CD4-positive, alpha-beta memory T cell (primary cell): ENCODE data around the gene AMOTL2. TPM values are rescaled to one million over a fixed set of nuclear protein-coding genes. Genes with fewer than 3 reads are reported as not detected.

Source experiments
- CTCF ChIA-PET: fragments of 350-600 bp; sonication (Branson Sonifier 250); formaldehyde crosslinking; loops from one replicate; lab custom pipeline; 2021; ENCODE audit warnings: inconsistent platforms; ENCODE audit not compliant: partially characterized antibody; lab: Charles Lee
- POLR2A ChIA-PET: fragments of 350-600 bp; sonication (Branson Sonifier 250); formaldehyde crosslinking; loops from one replicate; lab custom pipeline; 2021; ENCODE audit not compliant: partially characterized antibody; lab: Charles Lee
- DNase-seq, 5 donors: peaks; one replicate each; pipeline versions ENCODE4 v3.0.0 to v3.0.0-alpha.2; 2020 to 2022; ENCODE audit warnings: mixed read lengths in 1 of 5
- H3K27ac ChIP-seq: one replicate; pipeline ENCODE4 v1.7.0; 2013; ENCODE audit warnings: low read depth, low read length
- H3K27me3 ChIP-seq: 2 replicates; pipeline ENCODE4 v1.7.0; 2013; ENCODE audit warnings: mild to moderate bottlenecking, low read length, moderate library complexity; ENCODE audit not compliant: insufficient read depth
- H3K36me3 ChIP-seq: 2 replicates; pipeline ENCODE4 v1.7.0; 2013; ENCODE audit warnings: mild to moderate bottlenecking, low read length, moderate library complexity; ENCODE audit not compliant: insufficient read depth
- H3K4me1 ChIP-seq: 2 replicates; pipeline ENCODE4 v1.7.0; 2013; ENCODE audit warnings: mild to moderate bottlenecking, low read length, moderate library complexity; ENCODE audit not compliant: insufficient read depth
- H3K4me3 ChIP-seq, 2 donors: one replicate each; pipeline ENCODE4 v1.7.0; 2013; ENCODE audit warnings: low read length in 2 of 2, mild to moderate bottlenecking in 1 of 2
- H3K9me3 ChIP-seq, 2 donors: one replicate each; pipeline ENCODE4 v1.7.0; 2013; ENCODE audit warnings: low read length in 2 of 2, control low read depth in 1 of 2; ENCODE audit not compliant: control insufficient read depth in 1 of 2
- H3K27ac Mint-ChIP-seq, 7 donors: one replicate each; pipeline ENCODE4 v1.8.0; 2020 to 2021; ENCODE audit warnings: mixed read lengths in 7 of 7, mild to moderate bottlenecking in 6 of 7, inconsistent platforms in 3 of 7, moderate library complexity in 3 of 7
- H3K27me3 Mint-ChIP-seq, 2 donors: one replicate each; pipeline ENCODE4 v1.8.0; 2020 to 2021; ENCODE audit warnings: mixed read lengths in 2 of 2
- H3K36me3 Mint-ChIP-seq, 2 donors: one replicate each; pipeline ENCODE4 v1.8.0; 2020 to 2021; ENCODE audit warnings: mixed read lengths in 2 of 2, inconsistent platforms in 1 of 2, mild to moderate bottlenecking in 1 of 2
- H3K4me1 Mint-ChIP-seq, 4 donors: one replicate each; pipeline ENCODE4 v1.8.0; 2020 to 2021; ENCODE audit warnings: mixed read lengths in 4 of 4, mild to moderate bottlenecking in 1 of 4
- H3K4me3 Mint-ChIP-seq, 8 donors: one replicate each; pipeline ENCODE4 v1.8.0; 2020 to 2021; ENCODE audit warnings: mixed read lengths in 8 of 8, mild to moderate bottlenecking in 7 of 8, moderate library complexity in 6 of 8, inconsistent platforms in 3 of 8
- H3K9me3 Mint-ChIP-seq, 8 donors: one replicate each; pipeline ENCODE4 v1.8.0; 2020 to 2021; ENCODE audit warnings: mixed read lengths in 8 of 8, mild to moderate bottlenecking in 5 of 8, inconsistent platforms in 3 of 8, moderate library complexity in 1 of 8
- intact Hi-C: fragments of 100-400 bp; cut with micrococcal nuclease; formaldehyde crosslinking; loops from one replicate; pipeline ENCODE4 v1.15.1; 2023
- polyA plus RNA-seq, 2 donors: library from polyadenylated mRNA; unstranded; fragments of 300-500 nt; fragmentation: Illumina TruSeq; gene quantifications; one replicate each; pipeline ENCODE4 v1.2.3, GENCODE V29; 2021
- total RNA-seq, 2 experiments: library from RNA; stranded (reverse); gene quantifications; one replicate each; pipeline ENCODE4 v1.2.3, GENCODE V29; 2021

AMOTL2 gene
- total and polyA plus RNA-seq, 4 experiments from 2014 or later: 0.23 to 0.48 TPM; not detected in 2

DNA sequence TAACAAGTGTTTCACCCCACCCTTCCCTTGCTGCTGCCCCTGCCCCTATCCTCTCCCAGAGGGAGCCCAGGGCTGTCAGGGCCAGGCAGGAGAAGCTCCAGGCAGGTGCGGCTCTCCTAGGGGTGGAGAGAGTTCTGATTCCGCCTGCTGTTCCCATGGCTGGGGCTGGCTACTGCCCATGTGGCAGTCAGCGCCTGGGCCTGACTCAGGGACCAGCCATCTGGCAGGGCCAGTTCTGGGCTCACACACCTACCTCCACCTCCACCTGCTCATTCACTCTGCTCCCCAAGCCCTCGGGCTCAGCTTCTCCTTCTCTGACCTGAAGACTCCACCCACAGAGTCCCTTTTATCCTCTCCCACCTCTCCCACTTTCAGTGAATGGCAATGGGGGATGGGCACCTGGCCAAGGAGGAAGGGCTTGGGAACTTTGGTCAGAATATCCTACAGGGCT, 23.4 kb downstream of the AMOTL2 start:
- Mint-ChIP-seq H3K36me3 (no peaks in the 10 kb centered on the region), H3K27me3 (no peaks in the 10 kb centered on the region), H3K9me3 (peaks cover 0 to 23% (median 13%) of the 10 kb centered on the region in 8 donors), H3K27ac (no peak overlapping the region), H3K4me1 (no peaks in the 10 kb centered on the region), H3K4me3 (no peak overlapping the region)
- H3K27ac ChIP-seq: no peak overlapping the region
- ChIA-PET CTCF (no interaction called here), POLR2A (no interaction called here)
- DNase-seq: no peak
- no peaks in the 10 kb centered on the region for H3K36me3 ChIP-seq
- intact Hi-C loops: no loop called here
- no peak overlapping the region for H3K4me3 ChIP-seq
- H3K9me3 ChIP-seq: peaks cover 0 to 9% of the 10 kb centered on the region in 2 donors
- H3K4me1 ChIP-seq: no peaks in the 10 kb centered on the region
- no peaks in the 10 kb centered on the region for H3K27me3 ChIP-seq

DNA sequence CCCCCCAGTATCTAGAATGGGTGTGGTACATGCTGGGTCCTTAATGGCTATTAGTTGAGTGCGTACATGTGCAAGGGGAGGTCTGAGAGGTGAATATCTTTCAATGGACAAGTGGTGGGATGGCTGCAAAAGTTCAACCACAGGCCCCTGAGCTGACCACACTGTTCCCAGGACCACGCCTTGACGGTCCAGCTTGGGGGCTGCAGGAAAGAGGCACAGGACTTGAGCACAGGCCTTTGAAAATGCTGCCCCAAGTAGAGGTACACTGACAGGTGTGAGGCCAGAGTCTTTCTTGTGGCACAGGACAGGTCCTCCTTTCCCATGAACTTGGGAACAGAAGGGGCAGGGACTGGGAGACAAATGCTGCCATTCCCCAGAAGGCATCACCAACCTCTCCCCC, 24.0 kb downstream of the AMOTL2 start:
- Mint-ChIP-seq H3K4me3 (no peak overlapping the region), H3K4me1 (no peaks in the 10 kb centered on the region), H3K9me3 (peaks cover 0 to 23% (median 13%) of the 10 kb centered on the region in 8 donors), H3K27me3 (no peaks in the 10 kb centered on the region), H3K27ac (no peak overlapping the region), H3K36me3 (no peaks in the 10 kb centered on the region)
- peaks cover 0 to 9% of the 10 kb centered on the region in 2 donors for H3K9me3 ChIP-seq
- H3K27ac ChIP-seq: no peak overlapping the region
- DNase-seq: no peak
- no peaks in the 10 kb centered on the region for H3K36me3 ChIP-seq
- ChIA-PET POLR2A (no interaction called here), CTCF (no interaction called here)
- H3K27me3 ChIP-seq: no peaks in the 10 kb centered on the region
- H3K4me3 ChIP-seq: no peak overlapping the region
- intact Hi-C loops: no loop called here
- no peaks in the 10 kb centered on the region for H3K4me1 ChIP-seq

DNA sequence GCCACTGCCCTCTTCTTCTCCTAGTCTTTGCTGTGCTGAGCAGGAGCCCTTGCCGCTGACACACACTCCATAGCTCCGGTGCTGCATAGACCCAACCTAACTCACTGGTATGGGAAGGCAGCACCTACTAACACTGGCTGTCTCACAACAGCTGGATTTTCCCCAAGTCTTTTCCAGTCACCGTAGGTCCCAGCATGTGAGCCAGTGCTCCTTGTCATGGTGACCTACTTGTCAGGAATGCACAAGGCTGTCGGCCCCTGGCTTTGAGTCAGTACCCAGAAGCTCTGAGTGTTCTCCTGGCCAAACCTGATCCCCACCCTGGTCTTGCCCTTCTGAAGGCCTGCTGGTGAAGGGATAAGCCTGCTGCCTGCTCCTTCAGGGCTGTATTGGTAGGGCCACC, 25.7 kb downstream of the AMOTL2 start:
- H3K27me3 ChIP-seq: no peaks in the 10 kb centered on the region
- POLR2A ChIA-PET: no interaction called here
- H3K4me3 Mint-ChIP-seq: no peak overlapping the region
- no peak overlapping the region for H3K27ac ChIP-seq
- intact Hi-C loops: no loop called here
- H3K27me3 Mint-ChIP-seq: peaks cover 0 to 2% of the 10 kb centered on the region in 2 donors
- H3K4me1 ChIP-seq: no peaks in the 10 kb centered on the region
- H3K4me1 Mint-ChIP-seq: peaks cover 0 to 2% (median 0%) of the 10 kb centered on the region in 4 donors
- CTCF ChIA-PET: no interaction called here
- H3K4me3 ChIP-seq: no peak overlapping the region
- H3K9me3 Mint-ChIP-seq: peaks cover 0 to 23% (median 13%) of the 10 kb centered on the region in 8 donors
- no peak for DNase-seq
- peaks cover 0 to 9% of the 10 kb centered on the region in 2 donors for H3K9me3 ChIP-seq
- no peak overlapping the region for H3K27ac Mint-ChIP-seq
- no peaks in the 10 kb centered on the region for H3K36me3 ChIP-seq
- H3K36me3 Mint-ChIP-seq: no peaks in the 10 kb centered on the region

DNA sequence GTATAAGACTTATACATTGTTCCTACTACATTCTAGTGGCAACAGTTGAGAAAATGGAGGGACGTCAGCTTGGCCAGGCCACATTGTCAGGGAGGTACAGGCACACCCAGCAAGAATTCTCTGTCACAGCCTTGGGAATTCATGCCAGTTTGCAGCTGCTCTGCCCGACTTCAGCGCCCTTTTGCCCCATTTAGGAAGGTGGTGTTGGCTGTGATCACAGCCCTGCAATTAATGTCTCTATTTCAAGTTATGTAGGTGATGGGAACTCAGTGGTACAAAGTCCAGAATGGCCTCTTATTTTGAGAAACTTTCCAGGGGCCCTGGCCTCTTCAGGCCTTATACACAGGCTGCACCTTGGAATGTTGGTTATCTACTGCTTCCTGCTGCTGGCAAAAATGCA, 26.7 kb downstream of the AMOTL2 start:
- H3K4me3 ChIP-seq: no peak overlapping the region
- H3K27ac ChIP-seq: no peak overlapping the region
- H3K9me3 ChIP-seq: peaks cover 0 to 9% of the 10 kb centered on the region in 2 donors
- CTCF ChIA-PET: no interaction called here
- POLR2A ChIA-PET: no interaction called here
- H3K36me3 ChIP-seq: no peaks in the 10 kb centered on the region
- no peak overlapping the region for H3K4me3 Mint-ChIP-seq
- H3K9me3 Mint-ChIP-seq: peaks cover 0 to 23% (median 13%) of the 10 kb centered on the region in 8 donors
- peaks cover 0 to 2% (median 0%) of the 10 kb centered on the region in 4 donors for H3K4me1 Mint-ChIP-seq
- no peak for DNase-seq
- intact Hi-C loops: no loop called here
- no peaks in the 10 kb centered on the region for H3K4me1 ChIP-seq
- no peak overlapping the region for H3K27ac Mint-ChIP-seq
- H3K27me3 ChIP-seq: no peaks in the 10 kb centered on the region
- H3K36me3 Mint-ChIP-seq: no peaks in the 10 kb centered on the region
- H3K27me3 Mint-ChIP-seq: peaks cover 0 to 2% of the 10 kb centered on the region in 2 donors

DNA sequence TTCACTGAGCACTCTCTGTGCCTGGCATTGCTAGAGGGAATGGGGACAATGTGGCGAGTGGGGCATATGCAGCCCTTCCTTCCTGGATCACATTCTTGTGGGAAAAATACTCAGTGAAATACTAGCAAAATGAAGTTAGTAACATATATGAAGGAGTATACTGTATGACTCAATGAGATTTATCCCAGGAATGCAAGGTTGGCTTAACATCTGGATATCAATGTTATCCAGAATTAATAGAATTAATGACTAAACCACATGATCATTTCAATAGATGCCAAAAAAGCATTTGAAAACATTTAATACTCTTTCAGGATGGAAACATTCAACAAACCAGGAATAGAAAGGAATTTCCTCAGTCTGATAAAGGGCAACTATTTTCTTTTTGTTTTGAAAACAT, 27.5 kb downstream of the AMOTL2 start:
- ChIA-PET CTCF (no interaction called here), POLR2A (no interaction called here)
- H3K9me3 Mint-ChIP-seq: peaks cover 0 to 23% (median 13%) of the 10 kb centered on the region in 8 donors
- no peaks in the 10 kb centered on the region for H3K36me3 Mint-ChIP-seq
- H3K27ac Mint-ChIP-seq: no peak overlapping the region
- intact Hi-C loops: no loop called here
- no peak overlapping the region for H3K4me3 ChIP-seq
- H3K27ac ChIP-seq: no peak overlapping the region
- H3K4me1 ChIP-seq: no peaks in the 10 kb centered on the region
- H3K27me3 Mint-ChIP-seq: peaks cover 0 to 2% of the 10 kb centered on the region in 2 donors
- H3K4me1 Mint-ChIP-seq: peaks cover 0 to 2% (median 0%) of the 10 kb centered on the region in 4 donors
- no peaks in the 10 kb centered on the region for H3K36me3 ChIP-seq
- peaks cover 0 to 9% of the 10 kb centered on the region in 2 donors for H3K9me3 ChIP-seq
- H3K4me3 Mint-ChIP-seq: no peak overlapping the region
- H3K27me3 ChIP-seq: no peaks in the 10 kb centered on the region
- no peak for DNase-seq

DNA sequence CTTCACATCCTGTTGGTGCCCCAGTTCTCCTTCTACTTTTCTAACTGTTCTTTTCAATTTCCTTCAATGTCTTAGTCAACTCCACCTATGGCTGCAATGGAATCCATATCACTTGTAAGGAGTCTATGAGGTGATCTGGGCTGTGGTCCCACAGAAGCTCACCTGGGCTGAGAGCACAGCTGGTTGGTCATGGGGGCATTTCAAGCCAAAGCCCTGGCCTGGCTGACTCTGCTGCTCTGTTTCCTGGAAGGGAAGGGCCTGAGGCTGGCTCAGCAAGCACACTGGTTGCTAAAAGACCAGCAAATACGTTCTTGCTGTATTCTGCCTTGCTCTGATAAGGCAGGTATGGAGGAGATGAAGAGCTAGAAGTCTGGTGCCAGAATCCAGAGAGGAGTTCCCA, 29.0 kb downstream of the AMOTL2 start:
- POLR2A ChIA-PET: no interaction called here
- no peak overlapping the region for H3K4me3 ChIP-seq
- no peaks in the 10 kb centered on the region for H3K27me3 ChIP-seq
- Mint-ChIP-seq H3K27me3 (peaks cover 2 to 3% of the 10 kb centered on the region in 2 donors), H3K4me3 (no peak overlapping the region), H3K9me3 (peaks cover 0 to 23% (median 13%) of the 10 kb centered on the region in 8 donors), H3K36me3 (no peaks in the 10 kb centered on the region), H3K27ac (no peak overlapping the region), H3K4me1 (peaks cover 0 to 2% (median 0%) of the 10 kb centered on the region in 4 donors)
- no peak for DNase-seq
- no peak overlapping the region for H3K27ac ChIP-seq
- no peaks in the 10 kb centered on the region for H3K4me1 ChIP-seq
- H3K9me3 ChIP-seq: peaks cover 0 to 9% of the 10 kb centered on the region in 2 donors
- CTCF ChIA-PET: no interaction called here
- H3K36me3 ChIP-seq: no peaks in the 10 kb centered on the region
- intact Hi-C loops: no loop called here

DNA sequence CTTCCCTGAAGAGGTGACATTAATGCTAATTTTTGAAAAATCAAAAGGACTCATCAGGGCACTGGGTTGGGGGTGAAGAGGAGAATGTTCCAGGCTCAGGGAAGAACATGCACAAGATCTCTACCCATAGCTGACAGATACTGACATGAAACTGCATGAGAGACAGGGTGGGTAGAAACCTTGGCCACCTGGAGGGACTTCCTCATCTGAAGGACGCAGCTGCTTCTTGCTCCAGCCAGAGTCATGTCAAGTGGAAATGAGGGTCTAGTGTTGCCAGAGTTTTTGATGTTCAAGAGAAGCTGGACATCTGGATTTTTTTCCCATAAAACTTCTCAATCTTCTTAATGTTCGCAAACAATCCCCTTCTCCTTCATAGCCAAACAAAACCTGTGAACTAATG, 29.7 kb downstream of the AMOTL2 start:
- no peaks in the 10 kb centered on the region for H3K4me1 ChIP-seq
- H3K9me3 ChIP-seq: peaks cover 0 to 9% of the 10 kb centered on the region in 2 donors
- no peaks in the 10 kb centered on the region for H3K36me3 Mint-ChIP-seq
- H3K27me3 ChIP-seq: no peaks in the 10 kb centered on the region
- H3K27ac ChIP-seq: no peak overlapping the region
- no peak overlapping the region for H3K4me3 Mint-ChIP-seq
- H3K36me3 ChIP-seq: no peaks in the 10 kb centered on the region
- ChIA-PET POLR2A (no interaction called here), CTCF (no interaction called here)
- no peak overlapping the region for H3K27ac Mint-ChIP-seq
- DNase-seq: no peak
- H3K27me3 Mint-ChIP-seq: peaks cover 2 to 3% of the 10 kb centered on the region in 2 donors
- H3K4me1 Mint-ChIP-seq: peaks cover 0 to 2% (median 0%) of the 10 kb centered on the region in 4 donors
- H3K9me3 Mint-ChIP-seq: peaks cover 0 to 23% (median 13%) of the 10 kb centered on the region in 8 donors
- no peak overlapping the region for H3K4me3 ChIP-seq
- intact Hi-C loops: no loop called here
